Measurements from ENCODE around the gene DST. TPM values are rescaled to one million over a fixed set of nuclear protein-coding genes. Genes with fewer than 3 reads are reported as not detected.

DST gene
- total RNA-seq, 4 donors from 2014 or later: 114 to 219 (median 204) TPM

GRCh38 chr6:56522495-56523270 is 120.0 kb downstream of the DST start:
- H3K36me3 ChIP-seq: peaks cover 3 to 18% of the 10 kb centered on the region in 2 donors
- H3K27me3 ChIP-seq: no peaks in the 10 kb centered on the region
- TF ChIP-seq CTCF (IDR thresholded peaks at IDR 0.05 in 4 of 5, conservative IDR thresholded peaks at IDR 0.05 in 1 of 5) (no peak), POLR2A (IDR thresholded peaks at IDR 0.05) (no peak)
- ATAC-seq (no peak), DNase-seq (no peak)
- peaks cover 13 to 18% of the 10 kb centered on the region in 2 donors for H3K4me1 ChIP-seq
- no peaks in the 10 kb centered on the region for H3K9me3 ChIP-seq
- H3K4me3 ChIP-seq: no peak overlapping the region
- peak overlapping the region in 3 of 4 donors; percentile 28 to 47 (median 33) for H3K27ac ChIP-seq
- intact Hi-C loops (cut with DNase I; ENCODE audit: low total_unique reads) (no loop called here), in situ Hi-C loops (cut with MboI; ENCODE audit: low sequenced_read_pairs in 4 of 4) (no loop called here)

- H3K36me3 ChIP-seq: peaks cover 3 to 19% of the 10 kb centered on the region in 2 donors
These were observed 120.7 kb downstream of the DST start for GRCh38 chr6:56521976-56522375.

GRCh38 chr6:56521454-56521853 is 121.2 kb downstream of the DST start:
- DNase-seq: no peak
- Histone ChIP-seq H3K4me3 (no peak overlapping the region), H3K4me1 (peaks cover 18 to 21% of the 10 kb centered on the region in 2 donors), H3K27me3 (no peaks in the 10 kb centered on the region), H3K9me3 (no peaks in the 10 kb centered on the region), H3K36me3 (peaks cover 3 to 20% of the 10 kb centered on the region in 2 donors), H3K27ac (peak overlapping the region in 2 of 4 donors; percentile 28 to 33)
- ATAC-seq: no peak
- intact Hi-C loops (cut with DNase I; ENCODE audit: low total_unique reads) (no loop called here), in situ Hi-C loops (cut with MboI; ENCODE audit: low sequenced_read_pairs in 4 of 4) (no loop called here)
- TF ChIP-seq POLR2A (IDR thresholded peaks at IDR 0.05): no peak
- TF ChIP-seq CTCF (IDR thresholded peaks at IDR 0.05 in 4 of 5, conservative IDR thresholded peaks at IDR 0.05 in 1 of 5): no peak

More at GRCh38 chr6:56521976-56522375, 120.7 kb downstream of the DST start:
- Histone ChIP-seq H3K4me3 (no peak overlapping the region), H3K4me1 (peaks cover 17 to 18% of the 10 kb centered on the region in 2 donors), H3K27ac (peak overlapping the region in 3 of 4 donors; percentile 28 to 47 (median 33)), H3K9me3 (no peaks in the 10 kb centered on the region), H3K27me3 (no peaks in the 10 kb centered on the region)
- intact Hi-C loops (cut with DNase I; ENCODE audit: low total_unique reads): no loop called here
- ATAC-seq (no peak), DNase-seq (no peak)
- no peak for TF ChIP-seq CTCF (IDR thresholded peaks at IDR 0.05 in 4 of 5, conservative IDR thresholded peaks at IDR 0.05 in 1 of 5)
- TF ChIP-seq POLR2A (IDR thresholded peaks at IDR 0.05): no peak
- in situ Hi-C loops (cut with MboI; ENCODE audit: low sequenced_read_pairs in 4 of 4): no loop called here

GRCh38 chr6:56520218-56520617 is 122.5 kb downstream of the DST start:
- Histone ChIP-seq H3K27ac (no peak overlapping the region), H3K36me3 (peaks cover 0 to 19% of the 10 kb centered on the region in 2 donors), H3K9me3 (no peaks in the 10 kb centered on the region), H3K27me3 (no peaks in the 10 kb centered on the region), H3K4me3 (no peak overlapping the region), H3K4me1 (peaks cover 15 to 18% of the 10 kb centered on the region in 2 donors)
- intact Hi-C loops (cut with DNase I; ENCODE audit: low total_unique reads) (no loop called here), in situ Hi-C loops (cut with MboI; ENCODE audit: low sequenced_read_pairs in 4 of 4) (no loop called here)
- ATAC-seq (no peak), DNase-seq (no peak)
- TF ChIP-seq CTCF (IDR thresholded peaks at IDR 0.05 in 4 of 5, conservative IDR thresholded peaks at IDR 0.05 in 1 of 5) (no peak), POLR2A (IDR thresholded peaks at IDR 0.05) (no peak)

Measured in gastrocnemius medialis (tissue), 4 donors.